GM21528 (cell line): Measurements from ENCODE around the gene SIMC1.

ENCODE experiments used
- ATAC-seq: cut with Tn5 transposase; IDR thresholded peaks from one replicate; pipeline ENCODE4 v1.9.1; 2021; ENCODE audit warnings: mild to moderate bottlenecking, moderate library complexity; ENCODE audit not compliant: unreplicated experiment, low FRiP score

Gene SIMC1

DNA sequence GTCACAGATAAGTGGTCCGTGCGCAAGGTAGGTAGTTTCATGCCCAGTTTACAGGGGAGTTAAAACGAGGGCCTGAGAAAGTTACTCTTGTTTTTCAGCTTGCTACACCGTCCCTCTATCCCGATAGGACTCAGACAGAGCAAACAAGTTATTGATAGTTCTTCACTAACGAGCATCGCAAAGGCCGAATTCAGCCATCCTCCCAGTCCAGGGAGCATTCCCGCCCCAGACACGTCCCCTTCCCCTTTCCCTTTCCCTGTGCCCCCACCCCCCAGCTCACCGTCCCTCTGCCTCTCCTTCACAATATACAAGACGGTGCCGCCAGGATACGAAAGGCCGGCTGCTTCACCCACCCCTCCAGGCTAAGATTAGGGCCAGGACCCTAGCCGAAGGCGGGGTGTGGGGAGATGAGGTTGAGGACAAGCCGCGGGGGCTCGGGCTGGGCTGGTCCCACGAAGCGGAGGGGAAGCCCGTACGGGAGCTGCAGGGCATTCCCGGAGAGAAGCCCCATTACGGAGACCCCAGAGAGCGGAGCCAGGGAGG, 122.7 kb downstream of the SIMC1 start:
- ATAC-seq: no peak

- peak; percentile 89 for ATAC-seq
These were observed 123.4 kb downstream of the SIMC1 start, which contains the start of gene KIAA1191 for GRCh38 chr5:176361437-176362232. Gene KIAA1191 (minus strand): TSS chr5:176361764. CDS start chr5:176359508, 2,256 bp downstream.

DNA sequence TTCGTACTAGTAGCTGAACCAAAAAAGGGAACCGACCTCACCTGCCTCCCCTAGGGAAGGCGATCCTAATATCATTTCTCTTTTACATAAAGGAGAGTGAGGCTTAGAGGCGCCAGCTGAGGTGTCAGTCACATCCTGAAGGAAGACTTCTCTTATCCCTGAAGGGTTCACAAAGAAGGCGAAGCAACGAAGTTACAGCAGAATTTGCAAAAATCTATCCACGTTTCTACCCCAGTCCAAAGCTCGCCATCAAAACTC, 123.9 kb downstream of the SIMC1 start:
- no peak for ATAC-seq

DNA sequence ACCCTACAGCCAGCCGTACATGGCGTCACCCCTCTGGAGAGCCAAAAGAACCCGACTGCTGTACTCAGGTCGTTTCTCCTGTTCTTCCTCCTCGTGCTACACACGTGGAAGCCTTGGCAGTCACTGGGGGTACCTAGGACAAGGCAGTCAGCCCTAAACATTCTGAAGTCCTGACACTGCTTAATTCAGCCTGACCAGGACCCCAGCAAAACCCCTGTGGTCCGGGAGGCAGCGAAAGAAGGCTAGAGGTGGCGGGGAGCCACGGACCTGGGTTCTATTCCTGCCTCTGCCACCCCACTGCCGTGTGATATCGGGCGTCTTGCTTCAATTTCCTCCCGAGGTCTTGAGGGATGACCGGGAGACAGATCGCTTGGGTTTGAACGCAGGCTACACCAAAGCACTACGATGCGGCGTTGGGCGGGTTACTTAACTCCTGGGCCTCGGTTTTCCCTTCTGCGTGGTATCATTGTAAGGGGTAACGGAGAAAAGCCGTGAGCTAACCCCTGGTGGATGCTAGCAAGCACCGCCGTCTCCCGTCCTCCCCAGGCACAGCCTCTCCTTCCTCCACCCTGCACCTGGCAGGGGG, 126.6 kb downstream of the SIMC1 start:
- no peak for ATAC-seq

GRCh38 chr5:176365351-176366231, 127.4 kb downstream of the SIMC1 start, which contains the start of gene ARL10:
Gene ARL10 (plus strand): TSS chr5:176365487. CDS start chr5:176365564, 77 bp downstream.
- ATAC-seq: peak; percentile 31

GRCh38 chr5:176366232-176366894, 128.1 kb downstream of the SIMC1 start:
- no peak for ATAC-seq

GRCh38 chr5:176368726-176369125, 130.5 kb downstream of the SIMC1 start:
- no peak for ATAC-seq

DNA sequence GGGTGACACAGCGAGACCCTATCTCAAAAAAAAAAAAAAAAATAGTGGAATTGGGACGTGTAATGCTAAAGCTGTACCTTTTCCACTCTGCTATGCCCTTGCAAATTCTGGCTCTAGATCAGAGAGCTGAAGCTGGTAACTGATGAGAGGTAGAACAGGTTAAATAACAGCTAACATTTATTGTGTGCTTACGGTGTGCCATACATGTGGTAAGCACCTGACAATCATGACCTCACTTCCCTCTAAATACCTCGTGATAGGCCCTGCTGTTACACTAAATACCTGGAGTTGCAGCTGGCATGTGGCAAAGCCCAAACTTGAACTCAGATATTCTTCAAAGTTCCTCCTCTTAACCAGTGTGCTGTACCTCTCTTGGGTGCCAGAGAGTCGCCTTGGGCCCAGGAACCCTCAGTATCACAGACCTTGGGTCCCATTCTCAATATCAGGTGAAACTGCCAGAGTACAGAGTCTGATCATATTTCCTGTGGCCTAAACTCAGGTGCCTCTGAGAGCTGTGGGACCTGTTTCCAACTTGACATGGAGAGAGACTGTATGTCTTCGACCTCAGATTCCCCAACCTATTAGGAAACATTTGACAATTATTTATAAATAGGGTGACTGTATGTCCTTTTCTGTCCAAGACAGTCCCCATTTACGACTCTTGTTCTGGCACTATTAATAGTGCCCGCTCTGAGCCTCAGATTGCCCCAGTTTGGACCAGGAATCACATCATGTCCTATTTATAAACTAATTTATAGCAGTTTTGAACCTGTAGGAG, 131.9 kb downstream of the SIMC1 start:
- no peak for ATAC-seq

DNA sequence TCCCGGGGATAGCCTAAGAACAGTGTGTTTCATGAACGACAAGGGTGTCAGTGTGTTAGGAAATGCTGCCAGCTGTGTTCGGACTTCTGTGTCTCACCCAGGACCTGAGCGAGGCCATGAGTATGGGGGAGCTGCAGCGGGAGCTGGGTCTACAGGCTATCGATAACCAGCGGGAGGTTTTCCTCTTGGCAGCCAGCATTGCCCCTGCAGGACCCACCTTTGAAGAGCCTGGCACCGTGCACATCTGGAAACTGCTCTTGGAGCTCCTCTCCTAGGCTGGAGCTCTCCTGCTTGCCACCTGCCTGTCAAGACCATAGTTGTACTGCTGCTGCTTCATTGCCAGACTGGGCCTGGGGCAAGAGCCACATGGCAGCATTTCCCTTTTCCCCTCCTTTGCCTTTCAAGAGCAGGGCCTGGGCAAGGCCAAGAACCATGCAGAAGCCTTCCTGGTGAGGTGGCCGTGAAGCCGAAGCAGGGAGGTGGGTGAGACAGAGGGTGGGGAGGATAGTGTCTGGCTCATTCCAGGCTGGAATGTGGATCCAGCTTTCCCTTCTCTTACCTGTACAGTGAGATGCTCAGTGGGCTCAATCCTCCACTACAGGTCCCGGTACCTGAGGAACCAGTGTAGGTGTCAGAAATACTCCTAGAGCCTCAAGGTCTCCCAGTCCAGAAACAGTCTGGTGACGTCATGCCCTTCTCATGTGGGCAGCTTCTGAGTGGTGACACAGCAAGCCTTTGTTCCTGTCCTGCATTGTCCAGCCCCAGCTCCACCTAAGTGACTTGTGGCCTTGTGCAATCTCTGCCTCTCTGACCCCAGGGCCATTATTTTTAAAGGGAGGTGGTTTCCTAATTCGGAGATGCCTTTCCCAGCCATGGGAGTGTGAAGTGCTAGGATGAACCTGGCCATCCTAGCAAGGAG, 133.7 kb downstream of the SIMC1 start:
- no peak for ATAC-seq

DNA sequence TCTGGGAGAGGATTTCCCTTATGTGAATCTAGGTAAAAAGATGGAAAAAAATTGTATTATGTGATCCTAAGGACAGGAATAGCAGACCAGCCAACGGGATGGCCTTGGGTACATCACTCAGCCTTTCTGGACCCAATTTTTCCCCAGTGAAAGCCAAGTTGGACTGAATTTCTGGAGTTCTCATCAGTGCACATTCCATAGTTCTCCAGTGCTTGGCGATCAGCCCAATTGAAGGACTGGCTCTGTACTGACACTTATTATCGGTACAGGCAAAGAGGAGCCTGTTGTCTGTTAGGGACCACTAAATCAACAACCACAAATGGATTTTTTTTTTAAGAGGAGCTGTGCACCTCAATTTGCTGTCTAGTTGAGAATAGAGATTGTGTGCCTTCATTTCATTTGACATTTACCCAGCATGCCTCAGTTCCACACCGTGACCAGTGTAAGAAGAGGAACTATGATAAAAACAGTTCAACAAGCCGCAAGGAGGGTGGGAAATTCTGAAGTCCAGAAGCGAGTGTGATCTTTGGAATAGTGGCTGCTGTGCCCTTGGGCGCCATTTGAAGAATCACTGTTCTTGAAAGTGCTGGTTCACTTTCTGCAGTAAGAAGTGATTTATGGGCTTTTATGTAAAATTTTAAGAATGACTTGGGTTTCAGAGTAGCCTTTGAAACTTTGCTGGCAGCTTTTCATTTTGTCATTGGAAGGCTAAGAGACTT, 135.0 kb downstream of the SIMC1 start:
- no peak for ATAC-seq

DNA sequence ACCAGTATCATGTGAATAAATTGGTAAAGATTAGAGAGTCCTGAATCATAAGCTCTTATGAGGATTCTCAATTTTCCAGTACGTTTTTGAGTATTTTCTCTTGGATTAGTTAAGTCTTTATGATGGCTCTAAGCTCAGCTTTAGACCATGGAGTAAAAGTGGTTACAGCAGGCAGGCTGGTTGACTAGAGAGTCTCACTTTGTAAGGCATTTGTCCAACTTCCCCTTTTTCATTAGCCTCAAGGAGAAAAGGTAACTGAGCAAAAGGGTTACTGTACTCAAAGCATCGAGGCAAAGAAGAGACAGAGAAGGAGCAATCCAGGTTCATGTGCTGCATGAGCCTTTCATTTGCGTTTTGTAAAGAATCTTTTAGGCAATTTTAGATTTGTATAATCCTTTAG, 141.7 kb downstream of the SIMC1 start:
- ATAC-seq: no peak

GRCh38 chr5:176381423-176381822, 143.2 kb downstream of the SIMC1 start:
- ATAC-seq: no peak

DNA sequence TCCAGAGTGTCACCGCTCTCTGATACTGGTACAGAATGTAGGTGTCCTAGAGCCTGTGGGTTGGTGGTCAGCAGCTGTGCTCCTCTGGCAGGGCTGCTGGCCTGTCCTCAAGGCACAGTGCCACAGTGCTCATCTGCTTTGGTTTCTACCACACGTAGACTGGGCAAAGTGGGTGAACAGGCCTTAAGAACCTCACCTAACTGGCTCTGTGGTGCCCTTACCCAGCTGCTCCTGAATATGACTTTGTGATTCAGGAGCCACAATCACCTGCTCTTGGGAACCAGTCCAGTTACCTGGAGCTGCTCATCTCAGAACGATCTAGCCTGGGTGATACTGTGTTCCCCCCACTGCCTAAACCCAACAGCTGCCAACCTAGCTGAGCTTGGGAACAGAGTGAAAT, 143.8 kb downstream of the SIMC1 start:
- ATAC-seq: no peak

DNA sequence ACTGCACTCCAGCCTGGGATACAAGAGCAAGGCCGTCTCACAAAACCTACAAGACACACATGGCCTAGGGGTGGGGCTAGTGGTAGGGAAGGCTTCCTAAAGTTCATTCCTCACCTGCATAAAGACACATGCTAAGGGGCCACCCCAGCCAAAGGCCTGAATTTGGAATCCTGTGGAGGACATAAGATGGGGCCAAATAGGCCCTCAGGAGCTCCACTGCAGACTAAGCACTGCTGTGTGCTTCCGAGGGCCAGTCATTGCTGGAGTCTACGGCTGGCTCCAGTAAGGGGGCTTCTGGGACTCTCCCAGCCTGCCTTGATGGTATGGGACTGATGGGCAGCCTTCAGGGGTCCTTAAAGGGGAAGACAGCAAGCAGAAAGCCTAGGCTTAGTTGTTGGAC, 144.5 kb downstream of the SIMC1 start:
- no peak for ATAC-seq

GRCh38 chr5:176383248-176383905, 145.2 kb downstream of the SIMC1 start:
- no peak for ATAC-seq

DNA sequence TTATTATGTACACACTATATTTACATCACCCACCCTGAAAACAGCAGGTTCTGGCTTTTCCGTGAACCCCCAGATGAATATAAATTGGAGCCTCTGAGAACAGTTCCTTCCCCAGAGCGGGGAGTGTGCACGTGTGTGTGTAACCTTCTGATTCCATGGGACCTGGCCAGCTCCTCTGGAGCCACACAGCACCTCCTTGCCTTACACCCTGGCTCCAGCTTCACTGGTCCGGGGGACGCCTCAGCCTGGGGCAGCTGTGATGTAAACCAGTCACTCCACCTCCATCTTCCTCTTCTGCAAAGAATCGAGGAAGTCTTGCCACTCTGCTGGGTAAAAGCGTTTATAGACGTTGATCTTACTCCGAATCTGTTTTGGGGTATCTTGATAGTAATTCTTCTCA, 145.7 kb downstream of the SIMC1 start:
- ATAC-seq: no peak

GRCh38 chr5:176384366-176384930, 146.2 kb downstream of the SIMC1 start:
- ATAC-seq: no peak
